GM13977 (cell line): ENCODE measurements around the gene GDPD1.
"Not testable (repeated sequence)": the region's sequence is repeated elsewhere in the genome, so short reads cannot be mapped to it uniquely, and the experiment has no call there.

Experiments used
- DNase-seq: peaks from one replicate; pipeline ENCODE4 v3.0.0; 2012; ENCODE audit warnings: low spot score
- in situ Hi-C: fragments of 300-500 bp; cut with MboI; formaldehyde crosslinking; loops from one replicate; pipeline ENCODE4 v1.12.0; 2022; ENCODE audit warnings: low sequenced_read_pairs, low pct_unique_long_range_greater_than_20kb, mixed read lengths, inconsistent platforms; ENCODE audit not compliant: unreplicated experiment
- TF ChIP-seq, protein P1 (sequence below): IDR thresholded peaks from 2 replicates; pipeline ENCODE4 v1.5.1; 2012; ENCODE audit warnings: mild to moderate bottlenecking, control low read depth; ENCODE audit not compliant: insufficient read depth; ENCODE audit errors: extremely low read depth, missing control alignments

GDPD1 gene

DNA sequence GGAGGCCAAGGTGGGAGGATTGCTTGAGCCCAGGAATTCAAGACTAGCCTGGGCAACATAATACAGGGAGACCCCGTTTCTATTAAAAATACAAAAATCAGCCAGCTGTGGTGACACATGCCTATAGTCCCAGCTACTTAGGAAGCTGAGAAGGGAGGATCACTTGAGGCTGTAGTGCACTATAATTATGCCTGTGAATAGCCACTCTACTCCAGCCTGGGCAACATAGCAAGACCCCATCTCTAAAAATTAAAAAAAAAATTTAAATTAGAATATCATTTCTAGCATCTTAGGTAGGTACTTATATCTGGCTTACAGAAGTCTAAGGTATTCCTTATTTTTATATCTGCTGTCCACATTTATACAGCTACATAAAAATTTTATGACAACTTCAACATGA lies 18.0 kb upstream of the GDPD1 start:
- TF ChIP-seq, protein P1, sequence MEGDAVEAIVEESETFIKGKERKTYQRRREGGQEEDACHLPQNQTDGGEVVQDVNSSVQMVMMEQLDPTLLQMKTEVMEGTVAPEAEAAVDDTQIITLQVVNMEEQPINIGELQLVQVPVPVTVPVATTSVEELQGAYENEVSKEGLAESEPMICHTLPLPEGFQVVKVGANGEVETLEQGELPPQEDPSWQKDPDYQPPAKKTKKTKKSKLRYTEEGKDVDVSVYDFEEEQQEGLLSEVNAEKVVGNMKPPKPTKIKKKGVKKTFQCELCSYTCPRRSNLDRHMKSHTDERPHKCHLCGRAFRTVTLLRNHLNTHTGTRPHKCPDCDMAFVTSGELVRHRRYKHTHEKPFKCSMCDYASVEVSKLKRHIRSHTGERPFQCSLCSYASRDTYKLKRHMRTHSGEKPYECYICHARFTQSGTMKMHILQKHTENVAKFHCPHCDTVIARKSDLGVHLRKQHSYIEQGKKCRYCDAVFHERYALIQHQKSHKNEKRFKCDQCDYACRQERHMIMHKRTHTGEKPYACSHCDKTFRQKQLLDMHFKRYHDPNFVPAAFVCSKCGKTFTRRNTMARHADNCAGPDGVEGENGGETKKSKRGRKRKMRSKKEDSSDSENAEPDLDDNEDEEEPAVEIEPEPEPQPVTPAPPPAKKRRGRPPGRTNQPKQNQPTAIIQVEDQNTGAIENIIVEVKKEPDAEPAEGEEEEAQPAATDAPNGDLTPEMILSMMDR: no peak
- in situ Hi-C loops: no loop called here
- no peak for DNase-seq

DNA sequence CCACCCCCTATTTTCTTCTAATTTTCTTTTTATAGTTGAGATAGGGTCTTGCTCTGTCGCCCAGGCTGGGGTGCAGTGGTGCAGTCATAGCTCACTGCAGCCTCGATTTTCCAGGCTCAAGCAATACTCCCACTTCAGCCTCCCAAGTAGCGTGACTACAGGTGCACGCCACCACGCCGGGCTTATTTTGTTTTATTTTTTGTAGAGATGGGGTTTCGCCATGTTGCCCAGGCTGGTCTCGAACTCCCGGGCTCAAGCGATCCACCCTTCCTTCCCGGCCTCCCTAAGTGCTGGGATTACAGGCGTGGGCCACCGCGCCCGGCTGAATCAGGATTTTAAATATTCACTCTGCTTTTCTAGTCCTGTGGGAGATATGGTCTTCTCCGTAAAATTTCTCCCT lies 941 bp upstream of the GDPD1 start:
- TF ChIP-seq, protein P1: no peak
- in situ Hi-C loops: no loop called here
- no peak for DNase-seq

DNA sequence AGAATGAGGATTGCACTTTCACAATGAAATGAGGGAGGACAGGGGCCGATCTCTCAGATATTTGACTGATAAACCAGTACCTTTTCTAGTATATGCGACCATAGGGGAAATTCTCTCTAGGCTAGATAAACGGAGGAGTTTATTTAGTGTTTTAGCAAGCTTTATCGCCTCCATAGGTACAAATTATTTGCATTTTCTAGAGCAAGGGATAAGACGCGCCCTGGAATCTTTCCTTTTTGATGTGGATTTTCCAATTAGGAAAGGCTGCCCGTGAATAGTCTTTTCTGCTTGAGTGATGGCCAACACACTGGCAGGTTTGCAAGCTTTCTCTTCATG lies 351 bp upstream of the GDPD1 start:
- DNase-seq: no peak
- TF ChIP-seq, protein P1: no peak
- in situ Hi-C loops: no loop called here

DNA sequence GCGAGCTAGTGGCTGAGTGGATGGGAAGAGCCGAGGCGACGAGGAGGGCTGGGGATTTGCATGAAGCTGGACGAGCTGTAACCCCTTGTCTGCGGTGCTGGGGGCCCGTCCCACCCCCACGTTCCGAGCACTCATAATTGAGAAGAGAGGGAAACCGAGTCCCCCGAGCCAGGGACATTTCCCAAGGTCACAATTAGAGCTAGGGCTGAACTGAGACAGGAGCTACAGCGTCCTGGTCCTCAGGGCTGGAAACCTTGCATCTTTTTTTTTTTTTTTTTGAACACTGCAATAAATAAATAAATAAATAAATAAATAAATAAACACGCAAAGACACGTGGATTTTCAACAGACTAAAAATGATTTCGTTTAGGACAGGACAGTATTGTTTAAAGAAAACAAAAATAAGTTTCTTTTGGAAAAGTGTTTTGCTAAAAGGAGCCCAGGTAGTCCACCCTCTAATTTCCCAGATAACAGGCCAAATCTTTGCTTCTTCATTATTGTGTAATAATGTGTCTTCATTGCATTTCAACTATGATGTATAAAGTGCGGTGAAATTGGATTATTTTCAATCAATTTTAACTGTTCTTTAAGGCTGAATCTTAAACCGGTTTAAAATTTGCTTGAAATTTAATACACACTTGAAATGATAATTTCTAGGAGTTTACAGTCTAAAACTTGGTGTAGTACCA lies 992 bp downstream of the GDPD1 start:
- TF ChIP-seq, protein P1: no peak
- in situ Hi-C loops: no loop called here
- DNase-seq: no peak

DNA sequence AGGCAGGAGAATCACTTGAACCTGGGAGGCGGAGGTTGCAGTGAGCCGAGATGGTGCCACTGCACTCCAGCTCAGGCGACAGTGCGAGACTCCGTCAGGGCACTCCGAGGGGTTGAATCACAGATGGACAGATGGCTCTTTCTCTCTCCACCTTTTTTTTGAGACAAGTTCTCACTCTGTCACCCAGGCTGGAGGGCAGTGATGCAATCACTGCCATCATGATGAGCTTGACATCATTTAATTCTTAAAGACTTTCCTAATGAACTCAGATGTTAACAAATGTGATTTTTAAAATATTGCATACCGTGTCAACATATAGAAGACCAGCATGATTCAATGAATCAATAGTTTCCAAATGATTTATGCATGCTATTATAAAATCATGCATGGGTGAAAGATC lies 3.5 kb downstream of the GDPD1 start:
- in situ Hi-C loops: no loop called here
- DNase-seq: no peak
- TF ChIP-seq, protein P1: no peak

DNA sequence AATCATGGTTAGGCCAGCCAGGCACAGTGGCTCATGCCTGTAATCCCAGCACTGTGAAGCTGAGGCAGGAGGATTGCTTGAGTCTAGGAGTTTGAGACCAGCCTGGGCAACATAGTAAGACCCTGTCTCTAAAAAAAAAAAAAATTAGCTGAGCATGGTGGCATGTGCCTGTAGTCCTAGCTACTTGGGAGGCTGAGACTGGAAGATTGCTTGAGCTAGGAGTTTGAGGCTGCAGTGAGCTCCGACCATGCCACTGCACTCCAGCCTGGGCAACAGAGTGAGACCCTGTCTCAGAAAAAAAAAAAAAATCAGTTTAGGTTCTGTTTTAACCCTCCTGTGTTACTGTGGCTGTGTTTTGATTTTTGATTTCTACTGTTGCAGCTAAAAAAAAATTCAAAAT lies 8.3 kb downstream of the GDPD1 start:
- in situ Hi-C loops, DNase-seq: not testable (repeated sequence)

DNA sequence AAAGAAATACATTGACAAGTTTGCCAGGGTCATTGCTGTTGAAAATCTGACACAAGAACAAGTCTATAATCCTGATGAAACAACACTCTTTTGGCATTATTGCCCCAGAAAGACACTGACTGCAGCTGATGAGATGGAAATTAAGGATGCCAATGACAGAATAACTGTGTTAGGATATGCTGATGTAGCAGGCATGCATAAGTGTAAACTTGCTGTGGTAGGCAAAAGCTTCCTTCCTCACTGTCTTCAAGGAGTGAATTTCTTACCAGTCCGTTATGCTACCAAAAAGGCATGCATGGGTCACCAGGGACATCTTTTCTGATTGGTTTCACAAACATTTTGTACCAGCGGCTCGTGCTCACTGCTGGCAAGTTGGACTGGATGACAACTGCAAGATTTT lies 10.5 kb downstream of the GDPD1 start:
- TF ChIP-seq, protein P1: no peak
- in situ Hi-C loops: no loop called here
- DNase-seq: no peak
